Head of caudate nucleus (tissue), 42 donors: ENCODE results near the gene AIF1L.

Source experiments
- DNase-seq, 42 donors: peaks; one replicate each; pipeline versions ENCODE4 v3.0.0 to v3.0.0-alpha.2; 2020 to 2021; ENCODE audit warnings: mixed read lengths in 7 of 42
- intact Hi-C: fragments of 100-400 bp; cut with DNase I; formaldehyde crosslinking; loops from one replicate; pipeline ENCODE4 v1.15.0; 2022

Gene AIF1L

GRCh38 chr9:131096269-131097125 lies at the start of gene AIF1L:
Gene AIF1L, plus strand, starts transcription at chr9:131096531. Its CDS starts 99 bp downstream, at chr9:131096630.
- peak; percentile 55 to 91 (median 80) for DNase-seq
- intact Hi-C loops: no loop called here

- DNase-seq: peak; percentile 49 to 89 (median 76)
- intact Hi-C loops: loop anchor here (5.0 to 10.0 kb wide), 2 partner anchors 174 to 352 kb away; partner anchors contain the start of gene EXOSC2
These were observed 49.6 kb upstream of the AIF1L start for GRCh38 chr9:131046581-131047202.

GRCh38 chr9:131048332-131048731 lies 48.0 kb upstream of the AIF1L start:
- intact Hi-C loops: loop anchor here (5.0 to 10.0 kb wide), 2 partner anchors 176 to 354 kb away; partner anchors contain the start of gene EXOSC2
- DNase-seq: no peak

GRCh38 chr9:131048820-131049219 lies 47.5 kb upstream of the AIF1L start:
- intact Hi-C loops: loop anchor here (5.0 to 10.0 kb wide), 2 partner anchors 177 to 354 kb away; partner anchors contain the start of gene EXOSC2
- DNase-seq: no peak

GRCh38 chr9:131049829-131050715 lies 46.3 kb upstream of the AIF1L start:
- intact Hi-C loops: loop anchor here (5.0 to 10.0 kb wide), 2 partner anchors 178 to 355 kb away; partner anchors contain the start of gene EXOSC2
- DNase-seq: no peak

- no peak for DNase-seq
- intact Hi-C loops: no loop called here
These were observed 45.5 kb upstream of the AIF1L start for GRCh38 chr9:131050831-131051230.

GRCh38 chr9:131051592-131052517 lies 44.5 kb upstream of the AIF1L start:
- intact Hi-C loops: no loop called here
- no peak for DNase-seq

GRCh38 chr9:131053896-131054295 lies 42.4 kb upstream of the AIF1L start:
- intact Hi-C loops: no loop called here
- peak in 23 of 42 donors; percentile 16 to 81 (median 53) for DNase-seq

- intact Hi-C loops: no loop called here
- DNase-seq: no peak
These were observed 39.4 kb upstream of the AIF1L start for GRCh38 chr9:131056781-131057506.

GRCh38 chr9:131060900-131061630 lies 35.3 kb upstream of the AIF1L start:
- intact Hi-C loops: no loop called here
- DNase-seq: no peak

- intact Hi-C loops: no loop called here
- no peak for DNase-seq
These were observed 33.4 kb upstream of the AIF1L start for GRCh38 chr9:131062969-131063368.

- DNase-seq: no peak
- intact Hi-C loops: no loop called here
These were observed 30.7 kb upstream of the AIF1L start for GRCh38 chr9:131065599-131065998.

- intact Hi-C loops: no loop called here
- DNase-seq: no peak
These were observed 28.7 kb upstream of the AIF1L start for GRCh38 chr9:131067625-131068024.

GRCh38 chr9:131068076-131068816 lies 28.1 kb upstream of the AIF1L start:
- intact Hi-C loops: no loop called here
- no peak for DNase-seq

- DNase-seq: no peak
- intact Hi-C loops: no loop called here
These were observed 26.6 kb upstream of the AIF1L start for GRCh38 chr9:131069699-131070098.
